ENCODE measurements around the gene COPS3. TPM values are rescaled to one million over a fixed set of nuclear protein-coding genes. Genes with fewer than 3 reads are reported as not detected.

COPS3 gene
- total and polyA plus RNA-seq, 9 of the 15 experiments (the other 6 are each of a cell fraction or from before 2014, with no cell fraction given), result 92.4 to 295 (median 167) TPM

- peaks cover 0 to 11% of the 10 kb centered on the region in 2 experiments; a peak in 2 of 5 replicates for H3K4me1 ChIP-seq (replicated peaks in 1 of 2; ENCODE audit: control insufficient read depth in 2 of 2, insufficient read depth in 2 of 2, low read length in 2 of 2)
- no peak overlapping the region for H3K4me3 ChIP-seq
- TF ChIP-seq NBN (IDR thresholded peaks at IDR 0.05; ENCODE audit: low read depth) (no peak), ZNF282 (CRISPR knock-in tag; IDR thresholded peaks at IDR 0.05) (no peak), KHSRP (IDR thresholded peaks at IDR 0.05) (no peak), NCOR1 (IDR thresholded peaks at IDR 0.05) (no peak), CBFA2T2 (conservative IDR thresholded peaks at IDR 0.05) (no peak), GATAD2A (IDR thresholded peaks at IDR 0.05) (no peak), KLF1 (tag; IDR thresholded peaks at IDR 0.05) (no peak), KAT7 (CRISPR knock-in tag; IDR thresholded peaks at IDR 0.05; ENCODE audit: borderline replicate concordance) (no peak), FOXK1 (CRISPR knock-in tag; IDR thresholded peaks at IDR 0.05; ENCODE audit: borderline replicate concordance) (no peak), ZNF695 (CRISPR knock-in tag; IDR thresholded peaks at IDR 0.05) (no peak), SRSF7 (optimal IDR thresholded peaks at IDR 0.05; ENCODE audit: low read depth, low read length) (no peak)
- TF ChIP-seq, protein P1, sequence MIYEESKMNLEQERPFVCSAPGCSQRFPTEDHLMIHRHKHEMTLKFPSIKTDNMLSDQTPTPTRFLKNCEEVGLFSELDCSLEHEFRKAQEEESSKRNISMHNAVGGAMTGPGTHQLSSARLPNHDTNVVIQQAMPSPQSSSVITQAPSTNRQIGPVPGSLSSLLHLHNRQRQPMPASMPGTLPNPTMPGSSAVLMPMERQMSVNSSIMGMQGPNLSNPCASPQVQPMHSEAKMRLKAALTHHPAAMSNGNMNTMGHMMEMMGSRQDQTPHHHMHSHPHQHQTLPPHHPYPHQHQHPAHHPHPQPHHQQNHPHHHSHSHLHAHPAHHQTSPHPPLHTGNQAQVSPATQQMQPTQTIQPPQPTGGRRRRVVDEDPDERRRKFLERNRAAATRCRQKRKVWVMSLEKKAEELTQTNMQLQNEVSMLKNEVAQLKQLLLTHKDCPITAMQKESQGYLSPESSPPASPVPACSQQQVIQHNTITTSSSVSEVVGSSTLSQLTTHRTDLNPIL (CRISPR knock-in tag; IDR thresholded peaks at IDR 0.05), result no peak
- TF ChIP-seq, protein P2, sequence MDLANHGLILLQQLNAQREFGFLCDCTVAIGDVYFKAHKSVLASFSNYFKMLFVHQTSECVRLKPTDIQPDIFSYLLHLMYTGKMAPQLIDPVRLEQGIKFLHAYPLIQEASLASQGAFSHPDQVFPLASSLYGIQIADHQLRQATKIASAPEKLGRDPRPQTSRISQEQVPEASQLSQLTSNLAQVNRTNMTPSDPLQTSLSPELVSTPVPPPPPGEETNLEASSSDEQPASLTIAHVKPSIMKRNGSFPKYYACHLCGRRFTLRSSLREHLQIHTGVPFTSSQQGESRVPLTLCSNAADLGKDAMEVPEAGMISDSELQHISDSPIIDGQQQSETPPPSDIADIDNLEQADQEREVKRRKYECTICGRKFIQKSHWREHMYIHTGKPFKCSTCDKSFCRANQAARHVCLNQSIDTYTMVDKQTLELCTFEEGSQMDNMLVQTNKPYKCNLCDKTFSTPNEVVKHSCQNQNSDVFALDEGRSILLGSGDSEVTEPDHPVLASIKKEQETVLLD (IDR thresholded peaks at IDR 0.05), result no peak
- no peaks in the 10 kb centered on the region for H3K9me3 ChIP-seq (replicated peaks; ENCODE audit: control insufficient read depth, insufficient read depth, low read depth, low read length)
- H2AFZ ChIP-seq (ENCODE audit: low read depth, low read length), result no peak overlapping the region
- H3K79me2 ChIP-seq (ENCODE audit: control insufficient read depth, insufficient read depth, low read length), result no peaks in the 10 kb centered on the region
- H3K9me1 ChIP-seq (ENCODE audit: control insufficient read depth, insufficient read depth, low read length), result no peaks in the 10 kb centered on the region
- no peak for FAIRE-seq
- POLR2A ChIA-PET, result no interaction called here
- no peak overlapping the region for H3K27ac ChIP-seq (ENCODE audit: extremely low read depth, low read depth, low read length)
- no peak overlapping the region; a peak in 1 of 4 replicates for H3K9ac ChIP-seq (ENCODE audit: insufficient read depth in 1 of 2, low read depth in 2 of 2, low read length in 2 of 2)
- no peak for ATAC-seq
- no TSS peak for BruUV-seq (replicated peaks)
- H3K36me3 ChIP-seq (ENCODE audit: control insufficient read depth, insufficient read depth, low read length), result peaks cover 77% of the 10 kb centered on the region; the same call in 2 of the 3 replicates
- in situ Hi-C loops (cut with MboI) (no loop called here), intact Hi-C loops (cut with micrococcal nuclease) (no loop called here)
- no peak for DNase-seq (ENCODE audit: extremely low read depth in 1 of 4, low spot score in 3 of 4)
- no peaks in the 10 kb centered on the region; the same call in 1 of the 2 replicates for H4K20me1 ChIP-seq (replicated peaks; ENCODE audit: control insufficient read depth, insufficient read depth, low read length)
- H3K27me3 ChIP-seq (ENCODE audit: control insufficient read depth in 2 of 2, insufficient read depth in 2 of 2, low read length in 2 of 2), result no peaks in the 10 kb centered on the region
- H3K4me2 ChIP-seq (ENCODE audit: insufficient read depth, low read length), result no peak overlapping the region
- CTCF ChIA-PET (ENCODE audit: low intra/inter-chr PET ratio), result no interaction called here
- 98% methylated on average over 8 of the region's 16 CpGs for WGBS (ENCODE audit: insufficient coverage, low coverage, missing lambda C conversion rate)
Measured at GRCh38 chr17:17216776-17217175, 64.3 kb downstream of the COPS3 start.

Measured in K562 (cell line).